ENCODE results near the gene FARS2.

The FARS2 gene

GRCh38 chr6:5463690-5464089, 202.4 kb downstream of the FARS2 start:
- FAIRE-seq (no peak), DNase-seq (ENCODE audit: insufficient read length) (no peak)
- TF ChIP-seq TAF1 (IDR thresholded peaks at IDR 0.05; ENCODE audit: borderline replicate concordance, low read depth, low read length) (no peak), POLR2A (IDR thresholded peaks at IDR 0.05; ENCODE audit: low read depth, low read length) (no peak)

GRCh38 chr6:5464099-5464885, 203.0 kb downstream of the FARS2 start:
- TF ChIP-seq POLR2A (IDR thresholded peaks at IDR 0.05; ENCODE audit: low read depth, low read length) (no peak), TAF1 (IDR thresholded peaks at IDR 0.05; ENCODE audit: borderline replicate concordance, low read depth, low read length) (no peak), POLR2AphosphoS5 (IDR thresholded peaks at IDR 0.05; ENCODE audit: low read depth, low read length) (no peak)
- FAIRE-seq (no peak), DNase-seq (ENCODE audit: insufficient read length) (no peak)

- FAIRE-seq = no peak
- no peak for TF ChIP-seq POLR2AphosphoS5 (IDR thresholded peaks at IDR 0.05; ENCODE audit: low read depth, low read length)
- no peak for TF ChIP-seq POLR2A (IDR thresholded peaks at IDR 0.05; ENCODE audit: low read depth, low read length)
- TF ChIP-seq TAF1 (IDR thresholded peaks at IDR 0.05; ENCODE audit: borderline replicate concordance, low read depth, low read length) = no peak
- no peak for DNase-seq (ENCODE audit: insufficient read length)
Observed at GRCh38 chr6:5466281-5467136, 205.2 kb downstream of the FARS2 start.

- no peak for FAIRE-seq
- TF ChIP-seq POLR2A (IDR thresholded peaks at IDR 0.05; ENCODE audit: low read depth, low read length) = no peak
- TF ChIP-seq POLR2AphosphoS5 (IDR thresholded peaks at IDR 0.05; ENCODE audit: low read depth, low read length) = no peak
- TF ChIP-seq TAF1 (IDR thresholded peaks at IDR 0.05; ENCODE audit: borderline replicate concordance, low read depth, low read length) = no peak
- no peak for DNase-seq (ENCODE audit: insufficient read length)
Observed at GRCh38 chr6:5468586-5468985, 207.3 kb downstream of the FARS2 start.

DNA sequence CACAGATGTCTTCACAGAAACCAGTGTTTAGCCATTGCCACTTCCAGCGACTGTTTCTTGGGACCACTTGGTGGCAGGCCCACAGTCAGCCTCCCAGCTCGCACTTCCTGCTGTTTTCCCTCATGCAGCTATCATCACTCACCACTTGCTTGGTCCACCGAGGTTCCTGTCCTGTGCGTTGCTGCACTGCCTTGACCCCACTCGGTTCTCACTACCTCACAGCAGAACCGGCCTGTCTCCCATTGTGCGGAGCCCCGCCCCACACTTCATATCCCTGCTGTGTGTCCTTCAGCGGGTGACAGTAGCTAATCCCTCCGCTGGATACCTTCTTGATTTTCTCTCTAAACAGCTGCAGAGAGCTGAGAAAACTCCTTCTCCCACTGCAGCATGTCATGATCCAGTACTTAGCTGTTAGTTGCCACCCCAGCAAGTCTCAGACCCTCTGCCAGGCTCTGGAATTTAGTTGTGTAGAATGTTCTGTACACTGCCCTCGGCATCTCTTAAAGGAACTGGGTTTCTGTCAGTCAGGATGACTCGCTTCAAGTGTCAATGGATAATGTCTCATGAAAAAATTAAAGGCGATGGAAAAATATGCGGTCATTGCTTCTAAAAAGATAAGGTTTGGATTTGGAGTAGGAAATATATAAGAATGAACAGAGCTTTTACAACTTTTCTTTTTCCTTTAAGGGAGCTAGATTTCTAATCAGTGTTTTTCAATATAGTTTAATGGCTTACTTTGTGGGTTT, 208.0 kb downstream of the FARS2 start:
- TF ChIP-seq TAF1 (IDR thresholded peaks at IDR 0.05; ENCODE audit: borderline replicate concordance, low read depth, low read length) = no peak
- TF ChIP-seq POLR2AphosphoS5 (IDR thresholded peaks at IDR 0.05; ENCODE audit: low read depth, low read length) = no peak
- no peak for TF ChIP-seq POLR2A (IDR thresholded peaks at IDR 0.05; ENCODE audit: low read depth, low read length)
- FAIRE-seq = no peak
- no peak for DNase-seq (ENCODE audit: insufficient read length)

DNA sequence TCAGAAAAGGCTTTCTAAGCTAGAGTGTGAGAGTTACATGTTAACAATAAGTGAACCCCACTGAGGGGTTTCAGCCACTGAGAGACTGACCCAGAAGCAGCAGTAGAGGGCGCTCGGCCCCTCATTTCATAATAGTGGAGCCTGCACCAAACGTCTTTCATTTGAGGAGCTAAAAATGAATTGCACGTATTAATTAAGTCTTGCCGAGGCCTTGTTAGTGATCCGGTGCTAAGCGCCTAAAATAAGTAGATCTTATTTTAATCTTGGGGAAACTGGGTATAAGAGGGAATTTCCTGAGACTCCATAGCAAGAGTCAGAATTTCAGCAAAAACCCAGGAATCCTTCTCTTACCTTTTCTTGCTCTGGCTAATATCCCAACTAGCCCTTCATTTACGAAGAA, 209.7 kb downstream of the FARS2 start:
- peak; percentile 27 for DNase-seq (ENCODE audit: insufficient read length)
- no peak for TF ChIP-seq TAF1 (IDR thresholded peaks at IDR 0.05; ENCODE audit: borderline replicate concordance, low read depth, low read length)
- TF ChIP-seq POLR2A (IDR thresholded peaks at IDR 0.05; ENCODE audit: low read depth, low read length) = no peak
- TF ChIP-seq POLR2AphosphoS5 (IDR thresholded peaks at IDR 0.05; ENCODE audit: low read depth, low read length) = no peak

DNA sequence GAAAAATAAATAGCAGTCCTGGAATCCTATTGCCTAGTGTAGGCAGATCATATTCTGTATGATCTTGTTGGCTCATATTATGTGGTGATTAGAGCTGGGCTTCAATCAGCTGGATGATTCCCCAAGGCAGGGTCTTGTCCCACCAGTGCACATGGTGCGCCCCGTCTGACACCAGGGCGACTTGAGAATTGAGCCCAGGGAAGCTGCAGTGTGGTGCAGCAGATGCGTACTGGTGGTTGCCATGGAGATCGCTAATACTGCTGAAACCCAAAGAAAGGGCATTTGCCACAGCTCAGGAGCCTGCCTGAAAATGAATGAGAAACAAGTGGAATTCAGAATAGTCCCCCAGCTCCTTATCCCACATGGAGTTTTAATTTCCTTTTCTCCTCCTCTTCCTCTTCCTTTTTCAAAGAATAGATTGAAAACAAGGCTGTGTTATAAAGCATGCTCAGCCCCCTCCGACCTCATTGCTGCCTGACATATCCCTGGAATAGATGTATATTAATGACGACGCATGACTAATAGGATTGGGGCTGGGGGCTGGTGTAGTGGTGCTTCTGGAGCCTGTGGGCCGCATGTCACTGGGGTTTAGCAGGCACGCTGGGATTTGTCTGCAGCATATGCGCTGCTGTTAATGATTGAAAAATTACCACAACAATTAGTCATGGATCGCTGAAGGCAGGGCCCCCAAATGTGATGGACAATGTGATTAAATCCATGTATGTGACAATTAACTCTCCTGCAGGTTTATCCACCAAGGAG, 210.5 kb downstream of the FARS2 start:
- FAIRE-seq (no peak), DNase-seq (ENCODE audit: insufficient read length) (no peak)
- no peak for TF ChIP-seq TAF1 (IDR thresholded peaks at IDR 0.05; ENCODE audit: borderline replicate concordance, low read depth, low read length)
- no peak for TF ChIP-seq POLR2AphosphoS5 (IDR thresholded peaks at IDR 0.05; ENCODE audit: low read depth, low read length)
- TF ChIP-seq POLR2A (IDR thresholded peaks at IDR 0.05; ENCODE audit: low read depth, low read length) = no peak

More for the DNA sequence above, 209.7 kb downstream of the FARS2 start:
- FAIRE-seq = no peak

GRCh38 chr6:5472571-5472970, 211.3 kb downstream of the FARS2 start:
- no peak for DNase-seq (ENCODE audit: insufficient read length)
- no peak for FAIRE-seq

GRCh38 chr6:5475779-5476178, 214.5 kb downstream of the FARS2 start:
- TF ChIP-seq POLR2AphosphoS5 (IDR thresholded peaks at IDR 0.05; ENCODE audit: low read depth, low read length) (no peak), TAF1 (IDR thresholded peaks at IDR 0.05; ENCODE audit: borderline replicate concordance, low read depth, low read length) (no peak), POLR2A (IDR thresholded peaks at IDR 0.05; ENCODE audit: low read depth, low read length) (no peak)
- DNase-seq (ENCODE audit: insufficient read length) = no peak
- no peak for FAIRE-seq

More at GRCh38 chr6:5472571-5472970, 211.3 kb downstream of the FARS2 start:
- no peak for TF ChIP-seq POLR2AphosphoS5 (IDR thresholded peaks at IDR 0.05; ENCODE audit: low read depth, low read length)
- no peak for TF ChIP-seq POLR2A (IDR thresholded peaks at IDR 0.05; ENCODE audit: low read depth, low read length)
- no peak for TF ChIP-seq TAF1 (IDR thresholded peaks at IDR 0.05; ENCODE audit: borderline replicate concordance, low read depth, low read length)

GRCh38 chr6:5478380-5478779, 217.1 kb downstream of the FARS2 start:
- FAIRE-seq (no peak), DNase-seq (ENCODE audit: insufficient read length) (no peak)
- no peak for TF ChIP-seq POLR2AphosphoS5 (IDR thresholded peaks at IDR 0.05; ENCODE audit: low read depth, low read length)
- no peak for TF ChIP-seq POLR2A (IDR thresholded peaks at IDR 0.05; ENCODE audit: low read depth, low read length)
- TF ChIP-seq TAF1 (IDR thresholded peaks at IDR 0.05; ENCODE audit: borderline replicate concordance, low read depth, low read length) = no peak
